Thoracic aorta (tissue), 2 donors: ENCODE results near the gene RNASE13. TPM values are rescaled to one million over a fixed set of nuclear protein-coding genes. Genes with fewer than 3 reads are reported as not detected.

Experiments
- ATAC-seq: fragments of 150-250 bp; one replicate; pipeline ENCODE4 v1.8.0; 2017; ENCODE audit warnings: low read depth; ENCODE audit not compliant: insufficient number of reproducible peaks, low FRiP score
- DNase-seq: peaks from one replicate; pipeline ENCODE4 v3.0.0-alpha.2; 2020; ENCODE audit warnings: low spot score
- H3K27ac ChIP-seq, 2 donors: fragments of 200-600 bp; sonication (generic); 1 replicate in 1 of 2; 2 replicates in 1 of 2; pipeline ENCODE4 v1.5.1; 2016; ENCODE audit warnings: mild to moderate bottlenecking in 2 of 2, moderate library complexity in 2 of 2
- H3K27me3 ChIP-seq: fragments of 200-600 bp; sonication (generic); replicated peaks from 2 replicates; pipeline ENCODE4 v1.6.0; 2016; ENCODE audit warnings: mild to moderate bottlenecking; ENCODE audit not compliant: insufficient read depth
- H3K36me3 ChIP-seq: fragments of 200-600 bp; sonication (generic); one replicate; pipeline ENCODE4 v1.5.1; 2016
- H3K4me1 ChIP-seq, 2 donors: fragments of 200-600 bp; sonication (generic); 1 replicate in 1 of 2; 2 replicates in 1 of 2; pipeline versions ENCODE4 v1.5.1 to v1.6.0; 2016; ENCODE audit warnings: low read depth in 2 of 2, mild to moderate bottlenecking in 1 of 2; ENCODE audit not compliant: control insufficient read depth in 1 of 2
- H3K4me3 ChIP-seq: fragments of 200-600 bp; sonication (generic); 2 replicates; pipeline ENCODE4 v1.5.1; 2016; ENCODE audit warnings: mild to moderate bottlenecking
- H3K9me3 ChIP-seq: fragments of 200-600 bp; sonication (generic); 2 replicates; pipeline ENCODE4 v1.5.1; 2016
- total RNA-seq, 2 donors: library from RNA; depleted of rRNA; stranded (reverse); fragments of >200 nt; gene quantifications; one replicate each; pipeline versions ENCODE4 v1.1.0 to v1.2.3, GENCODE V29; 2016
- TF ChIP-seq, protein P1 (sequence below): fragments of 200-600 bp; sonication (generic); IDR thresholded peaks from one replicate; pipeline ENCODE4 v1.5.1; 2019; ENCODE audit warnings: antibody characterized with exemption

Gene RNASE13, protein sequence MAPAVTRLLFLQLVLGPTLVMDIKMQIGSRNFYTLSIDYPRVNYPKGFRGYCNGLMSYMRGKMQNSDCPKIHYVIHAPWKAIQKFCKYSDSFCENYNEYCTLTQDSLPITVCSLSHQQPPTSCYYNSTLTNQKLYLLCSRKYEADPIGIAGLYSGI
- not detected for total RNA-seq

DNA sequence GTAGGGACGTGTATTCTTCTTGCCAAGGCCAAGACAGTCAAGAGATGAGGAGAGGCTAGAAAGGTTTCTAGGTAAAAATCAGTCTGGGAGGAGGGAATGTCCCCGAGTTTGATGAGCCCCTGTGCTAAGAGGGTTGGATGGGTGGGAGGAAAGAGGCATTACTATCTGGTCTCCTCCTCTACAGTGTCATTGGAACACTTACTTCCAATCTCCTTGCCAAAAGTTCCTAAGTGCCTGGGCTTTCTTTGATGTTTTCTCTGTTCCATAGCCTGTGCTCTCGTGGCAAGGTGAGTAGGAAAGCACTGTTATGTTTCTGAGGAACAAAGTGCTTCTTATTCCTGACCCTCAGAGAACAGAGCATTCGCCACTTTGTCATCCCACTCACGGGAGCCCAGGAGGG is at the start of gene RNASE13:
TSS of gene RNASE13 (minus strand) at position 101 of the 400 bp plus-strand sequence. CDS start 519 bp downstream, outside the sequence.
- peaks cover 11 to 13% of the 10 kb centered on the region in 2 donors for H3K4me1 ChIP-seq
- H3K27me3 ChIP-seq = no peaks in the 10 kb centered on the region
- H3K9me3 ChIP-seq = no peaks in the 10 kb centered on the region
- H3K4me3 ChIP-seq = no peak within 1 kb of the TSS
- TF ChIP-seq, protein P1, sequence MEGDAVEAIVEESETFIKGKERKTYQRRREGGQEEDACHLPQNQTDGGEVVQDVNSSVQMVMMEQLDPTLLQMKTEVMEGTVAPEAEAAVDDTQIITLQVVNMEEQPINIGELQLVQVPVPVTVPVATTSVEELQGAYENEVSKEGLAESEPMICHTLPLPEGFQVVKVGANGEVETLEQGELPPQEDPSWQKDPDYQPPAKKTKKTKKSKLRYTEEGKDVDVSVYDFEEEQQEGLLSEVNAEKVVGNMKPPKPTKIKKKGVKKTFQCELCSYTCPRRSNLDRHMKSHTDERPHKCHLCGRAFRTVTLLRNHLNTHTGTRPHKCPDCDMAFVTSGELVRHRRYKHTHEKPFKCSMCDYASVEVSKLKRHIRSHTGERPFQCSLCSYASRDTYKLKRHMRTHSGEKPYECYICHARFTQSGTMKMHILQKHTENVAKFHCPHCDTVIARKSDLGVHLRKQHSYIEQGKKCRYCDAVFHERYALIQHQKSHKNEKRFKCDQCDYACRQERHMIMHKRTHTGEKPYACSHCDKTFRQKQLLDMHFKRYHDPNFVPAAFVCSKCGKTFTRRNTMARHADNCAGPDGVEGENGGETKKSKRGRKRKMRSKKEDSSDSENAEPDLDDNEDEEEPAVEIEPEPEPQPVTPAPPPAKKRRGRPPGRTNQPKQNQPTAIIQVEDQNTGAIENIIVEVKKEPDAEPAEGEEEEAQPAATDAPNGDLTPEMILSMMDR = no peak
- H3K36me3 ChIP-seq = no peaks in the 10 kb centered on the region
- no peak for ATAC-seq
- DNase-seq = no peak
- no peak within 1 kb of the TSS for H3K27ac ChIP-seq

DNA sequence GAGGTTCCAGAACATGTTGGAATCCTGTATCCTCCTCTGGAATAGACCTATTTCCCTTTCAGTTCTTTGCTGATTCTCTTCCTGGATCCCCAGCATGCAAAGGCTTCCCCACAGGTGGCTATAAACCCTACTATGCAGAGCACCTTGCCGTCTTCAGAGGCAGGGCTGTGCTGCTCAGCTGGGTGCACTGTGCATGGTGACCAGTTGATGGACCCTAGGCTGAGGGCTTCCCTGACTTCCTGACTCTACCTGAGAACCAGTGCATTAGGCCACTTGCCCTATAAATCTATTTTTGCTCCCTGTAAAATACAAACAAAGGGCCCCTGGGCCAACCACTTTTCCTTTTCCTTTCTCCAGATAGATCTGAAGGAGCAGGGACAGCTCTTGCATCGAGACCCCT is 49.8 kb upstream of the RNASE13 start:
- H3K36me3 ChIP-seq = peaks cover 60% of the 10 kb centered on the region
- no peak overlapping the region for H3K27ac ChIP-seq
- no peak overlapping the region for H3K4me3 ChIP-seq
- no peaks in the 10 kb centered on the region for H3K9me3 ChIP-seq
- no peak for DNase-seq
- H3K27me3 ChIP-seq = no peaks in the 10 kb centered on the region
- TF ChIP-seq, protein P1 = no peak
- ATAC-seq = no peak
- no peaks in the 10 kb centered on the region for H3K4me1 ChIP-seq

DNA sequence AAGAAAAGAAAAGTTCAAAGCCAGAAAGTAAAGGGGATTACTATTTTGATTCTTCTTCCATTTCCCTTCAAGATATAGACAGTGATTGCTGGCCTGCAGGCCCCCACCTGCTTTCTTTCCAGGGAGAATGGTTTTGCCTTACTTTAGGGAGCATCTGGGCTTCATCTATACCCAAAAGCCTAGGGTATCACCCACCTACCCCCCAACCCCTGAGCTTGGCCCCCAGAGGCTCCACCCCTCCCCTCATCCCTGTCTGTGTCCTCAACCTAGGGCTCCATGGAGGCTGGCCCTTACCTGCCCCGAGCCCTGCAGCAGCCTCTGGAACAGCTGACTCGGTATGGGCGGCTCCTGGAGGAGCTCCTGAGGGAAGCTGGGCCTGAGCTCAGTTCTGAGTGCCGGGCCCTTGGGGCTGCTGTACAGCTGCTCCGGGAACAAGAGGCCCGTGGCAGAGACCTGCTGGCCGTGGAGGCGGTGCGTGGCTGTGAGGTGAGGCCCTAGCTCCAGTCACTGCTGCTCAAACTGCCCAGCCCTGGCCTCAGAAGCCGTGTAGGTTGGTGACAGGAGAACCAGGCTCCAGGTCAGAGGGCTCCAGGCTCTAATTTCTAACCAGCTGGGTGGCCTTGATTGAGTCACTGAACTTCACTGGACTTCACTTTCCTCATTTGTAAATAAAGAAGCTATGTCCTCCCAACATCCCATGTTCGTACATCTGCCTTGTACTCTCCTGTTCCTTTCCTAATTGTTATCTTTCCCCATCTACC is 49.1 kb upstream of the RNASE13 start:
- Histone ChIP-seq H3K4me1 (no peaks in the 10 kb centered on the region), H3K27ac (no peak overlapping the region), H3K9me3 (no peaks in the 10 kb centered on the region), H3K27me3 (no peaks in the 10 kb centered on the region), H3K36me3 (peaks cover 62% of the 10 kb centered on the region), H3K4me3 (no peak overlapping the region)
- ATAC-seq (no peak), DNase-seq (no peak)
- TF ChIP-seq, protein P1 = no peak

DNA sequence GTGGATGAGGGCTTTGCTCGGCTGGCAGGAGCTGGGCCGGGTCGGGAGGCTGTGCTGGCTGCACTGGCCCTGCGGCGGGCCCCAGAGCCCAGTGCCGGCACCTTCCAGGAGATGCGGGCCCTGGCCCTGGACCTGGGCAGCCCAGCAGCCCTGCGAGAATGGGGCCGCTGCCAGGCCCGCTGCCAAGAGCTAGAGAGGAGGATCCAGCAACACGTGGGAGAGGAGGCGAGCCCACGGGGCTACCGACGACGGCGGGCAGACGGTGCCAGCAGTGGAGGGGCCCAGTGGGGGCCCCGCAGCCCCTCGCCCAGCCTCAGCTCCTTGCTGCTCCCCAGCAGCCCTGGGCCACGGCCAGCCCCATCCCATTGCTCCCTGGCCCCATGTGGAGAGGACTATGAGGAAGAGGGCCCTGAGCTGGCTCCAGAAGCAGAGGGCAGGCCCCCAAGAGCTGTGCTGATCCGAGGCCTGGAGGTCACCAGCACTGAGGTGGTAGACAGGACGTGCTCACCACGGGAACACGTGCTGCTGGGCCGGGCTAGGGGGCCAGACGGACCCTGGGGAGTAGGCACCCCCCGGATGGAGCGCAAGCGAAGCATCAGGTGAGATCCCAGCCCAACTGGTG is 47.0 kb upstream of the RNASE13 start:
- Histone ChIP-seq H3K27ac (no peak overlapping the region), H3K27me3 (no peaks in the 10 kb centered on the region), H3K4me1 (no peaks in the 10 kb centered on the region), H3K36me3 (peaks cover 78% of the 10 kb centered on the region), H3K4me3 (no peak overlapping the region), H3K9me3 (no peaks in the 10 kb centered on the region)
- DNase-seq (no peak), ATAC-seq (no peak)
- TF ChIP-seq, protein P1 = no peak

DNA sequence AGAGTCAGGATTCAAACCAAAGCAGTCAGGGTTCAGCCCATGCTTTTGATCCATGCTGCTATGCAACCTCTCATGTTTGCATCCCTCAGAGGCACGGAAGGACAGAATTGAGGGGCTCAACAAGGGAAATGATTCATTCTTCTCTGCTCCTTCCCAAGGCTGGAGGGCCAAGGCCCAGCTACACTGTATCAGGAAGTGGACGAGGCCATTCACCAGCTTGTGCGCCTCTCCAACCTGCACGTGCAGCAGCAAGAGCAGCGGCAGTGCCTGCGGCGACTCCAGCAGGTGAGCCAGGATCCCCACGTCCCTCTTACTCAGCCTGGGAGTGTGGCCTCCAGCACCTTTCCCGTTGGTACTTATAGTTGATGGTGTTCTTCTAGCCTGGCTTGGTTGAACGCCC is 44.1 kb upstream of the RNASE13 start:
- TF ChIP-seq, protein P1 = no peak
- no peak overlapping the region for H3K27ac ChIP-seq
- no peaks in the 10 kb centered on the region for H3K27me3 ChIP-seq
- no peaks in the 10 kb centered on the region for H3K9me3 ChIP-seq
- DNase-seq = no peak
- no peaks in the 10 kb centered on the region for H3K4me1 ChIP-seq
- ATAC-seq = no peak
- H3K36me3 ChIP-seq = peaks cover 84% of the 10 kb centered on the region
- H3K4me3 ChIP-seq = no peak overlapping the region
